Activated naive CD4-positive, alpha-beta T cell treated with anti-CD3 and anti-CD28 coated beads, Interleukin-2, amount 50 U/mL, for 72 hours (primary cell): ENCODE data around the gene IRF5. TPM values are rescaled to one million over a fixed set of nuclear protein-coding genes. Genes with fewer than 3 reads are reported as not detected.

Experiments
- ATAC-seq, 2 donors: fragments of 150-1000 bp; cut with Tn5 transposase; 2 replicates each; pipeline ENCODE4 v1.10.0; 2021; ENCODE audit warnings: mild to moderate bottlenecking in 2 of 2, moderate library complexity in 2 of 2
- DNase-seq, 2 donors: peaks; one replicate each; pipeline ENCODE4 v3.0.0; 2021 to 2022; ENCODE audit warnings: low spot score in 2 of 2
- H3K27ac Mint-ChIP-seq, 2 donors: one replicate each; pipeline ENCODE4 v1.8.0; 2022; ENCODE audit warnings: mild to moderate bottlenecking in 2 of 2, mixed read lengths in 2 of 2
- H3K36me3 Mint-ChIP-seq, 2 donors: one replicate each; pipeline ENCODE4 v1.8.0; 2022; ENCODE audit warnings: mixed read lengths in 2 of 2
- H3K9me3 Mint-ChIP-seq, 2 donors: one replicate each; pipeline ENCODE4 v1.8.0; 2022; ENCODE audit warnings: mixed read lengths in 2 of 2
- total RNA-seq, 2 donors: library from RNA; stranded (reverse); gene quantifications; one replicate each; pipeline ENCODE4 v1.2.3, GENCODE V29; 2022

The IRF5 gene
- total RNA-seq, 2 donors from 2014 or later = 6.1 to 9.7 TPM

DNA sequence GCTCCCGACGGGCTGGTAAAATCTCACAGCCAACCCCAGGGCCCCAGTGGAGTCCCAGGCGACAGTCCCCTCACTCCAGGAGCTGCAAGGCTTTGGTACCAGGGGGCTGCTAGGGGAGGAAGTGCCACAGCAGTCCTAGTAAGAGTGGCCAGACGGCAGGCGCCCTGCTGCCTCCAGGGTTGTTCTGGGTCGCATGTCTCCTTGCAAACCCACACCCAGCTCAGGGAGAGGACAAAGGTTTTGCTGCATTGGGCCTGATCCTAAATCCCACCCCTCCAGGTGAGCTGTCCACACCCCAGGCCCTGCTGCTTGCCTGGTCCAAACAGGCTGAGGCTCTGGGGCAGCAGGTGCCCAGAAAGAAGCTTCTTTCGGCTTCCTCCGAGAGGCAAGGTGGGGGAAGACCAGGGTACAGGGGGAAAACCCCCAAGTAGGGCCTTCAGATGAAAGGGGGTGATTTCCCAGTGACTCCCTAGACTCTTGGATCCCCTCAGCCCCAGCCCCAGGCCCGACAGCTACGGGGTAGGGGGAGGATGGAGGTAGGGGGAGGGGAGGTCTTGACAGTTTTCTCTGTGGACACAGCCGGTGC, 23.1 kb upstream of the IRF5 start:
- Mint-ChIP-seq H3K36me3 (no peaks in the 10 kb centered on the region), H3K9me3 (no peaks in the 10 kb centered on the region), H3K27ac (no peak overlapping the region)
- ATAC-seq (peak; percentile 24 to 83), DNase-seq (peak in 1 of 2 donors; percentile 52)

DNA sequence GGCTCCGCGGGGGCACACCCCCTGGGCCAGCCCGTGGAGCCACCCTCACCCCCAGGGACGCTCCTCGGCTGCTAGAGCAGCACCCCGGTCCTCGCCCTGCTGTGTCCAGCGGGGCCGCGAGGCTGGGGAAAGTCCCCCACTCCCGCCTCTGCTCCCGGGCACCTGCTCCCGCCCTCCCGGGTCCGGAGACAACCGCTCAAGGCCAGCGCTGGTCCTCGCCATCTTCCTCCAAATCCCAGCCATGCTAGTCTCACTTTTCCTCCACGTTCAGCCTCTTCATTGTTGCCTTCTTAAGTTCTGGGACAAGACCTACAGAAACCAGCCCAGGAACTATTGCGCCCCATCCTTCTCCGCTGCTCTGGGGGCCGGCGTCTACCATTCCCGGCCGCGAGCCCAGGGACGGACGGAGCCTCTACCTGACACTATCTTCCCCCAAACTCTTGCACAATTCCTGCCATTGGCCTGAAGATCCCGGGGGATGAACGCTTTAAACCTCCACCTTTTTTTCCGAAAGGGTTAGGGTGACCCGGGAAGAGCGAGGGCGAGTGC, 22.4 kb upstream of the IRF5 start:
- Mint-ChIP-seq H3K9me3 (no peaks in the 10 kb centered on the region), H3K36me3 (no peaks in the 10 kb centered on the region), H3K27ac (no peak overlapping the region)
- DNase-seq (peak in 1 of 2 donors; percentile 50), ATAC-seq (no peak)

GRCh38 chr7:128915841-128916642, 21.7 kb upstream of the IRF5 start:
- Mint-ChIP-seq H3K27ac (no peak overlapping the region), H3K9me3 (no peaks in the 10 kb centered on the region), H3K36me3 (no peaks in the 10 kb centered on the region)
- peak in 1 of 2 donors; percentile 54 for DNase-seq
- ATAC-seq = no peak

DNA sequence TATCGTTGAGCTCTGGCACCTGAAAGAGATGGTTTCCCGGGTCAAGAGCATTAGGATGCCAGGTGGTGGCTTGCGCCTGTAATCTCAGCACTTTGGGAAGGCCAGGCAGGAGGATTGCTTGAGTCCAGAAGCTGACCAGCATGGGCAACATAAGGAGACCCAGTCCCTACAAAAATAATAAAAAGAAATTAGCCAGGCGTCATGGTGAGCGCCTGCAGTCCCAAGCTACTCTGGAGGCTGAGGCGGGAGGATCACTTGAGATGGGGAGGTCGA, 21.1 kb upstream of the IRF5 start:
- Mint-ChIP-seq H3K27ac (no peak overlapping the region), H3K9me3 (no peaks in the 10 kb centered on the region), H3K36me3 (no peaks in the 10 kb centered on the region)
- DNase-seq (no peak), ATAC-seq (no peak)

- H3K9me3 Mint-ChIP-seq = no peaks in the 10 kb centered on the region
- peak in 1 of 2 donors; percentile 50 for DNase-seq
- H3K36me3 Mint-ChIP-seq = no peaks in the 10 kb centered on the region
- no peak overlapping the region for H3K27ac Mint-ChIP-seq
- peak in 1 of 2 donors; percentile 24 for ATAC-seq
These were observed 20.6 kb upstream of the IRF5 start for GRCh38 chr7:128917122-128917521.

GRCh38 chr7:128918016-128918665, 19.6 kb upstream of the IRF5 start:
- Mint-ChIP-seq H3K27ac (no peak overlapping the region), H3K36me3 (no peaks in the 10 kb centered on the region), H3K9me3 (no peaks in the 10 kb centered on the region)
- no peak for ATAC-seq
- peak in 1 of 2 donors; percentile 26 for DNase-seq

DNA sequence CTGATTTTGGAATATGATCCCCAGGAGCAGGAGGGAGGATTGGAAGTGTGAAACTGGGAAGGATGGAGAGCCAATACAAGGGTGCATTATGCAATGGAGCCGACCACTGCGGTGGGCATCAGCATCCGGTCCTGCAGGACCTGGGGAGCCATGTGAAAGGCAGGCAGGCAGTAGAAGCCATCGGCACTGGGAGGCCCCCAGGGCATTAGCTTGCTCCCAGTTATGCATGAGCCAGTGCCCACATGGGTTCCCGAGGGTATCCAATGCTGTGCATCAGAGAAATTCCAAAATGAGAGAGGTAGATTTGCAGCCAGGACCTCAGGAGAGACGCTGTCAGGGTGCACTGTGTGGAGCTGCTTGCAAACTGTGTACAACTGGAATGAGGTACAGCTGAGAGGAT, 18.5 kb upstream of the IRF5 start:
- no peaks in the 10 kb centered on the region for H3K9me3 Mint-ChIP-seq
- peak in 1 of 2 donors; percentile 31 for DNase-seq
- H3K36me3 Mint-ChIP-seq = no peaks in the 10 kb centered on the region
- no peak overlapping the region for H3K27ac Mint-ChIP-seq
- no peak for ATAC-seq

DNA sequence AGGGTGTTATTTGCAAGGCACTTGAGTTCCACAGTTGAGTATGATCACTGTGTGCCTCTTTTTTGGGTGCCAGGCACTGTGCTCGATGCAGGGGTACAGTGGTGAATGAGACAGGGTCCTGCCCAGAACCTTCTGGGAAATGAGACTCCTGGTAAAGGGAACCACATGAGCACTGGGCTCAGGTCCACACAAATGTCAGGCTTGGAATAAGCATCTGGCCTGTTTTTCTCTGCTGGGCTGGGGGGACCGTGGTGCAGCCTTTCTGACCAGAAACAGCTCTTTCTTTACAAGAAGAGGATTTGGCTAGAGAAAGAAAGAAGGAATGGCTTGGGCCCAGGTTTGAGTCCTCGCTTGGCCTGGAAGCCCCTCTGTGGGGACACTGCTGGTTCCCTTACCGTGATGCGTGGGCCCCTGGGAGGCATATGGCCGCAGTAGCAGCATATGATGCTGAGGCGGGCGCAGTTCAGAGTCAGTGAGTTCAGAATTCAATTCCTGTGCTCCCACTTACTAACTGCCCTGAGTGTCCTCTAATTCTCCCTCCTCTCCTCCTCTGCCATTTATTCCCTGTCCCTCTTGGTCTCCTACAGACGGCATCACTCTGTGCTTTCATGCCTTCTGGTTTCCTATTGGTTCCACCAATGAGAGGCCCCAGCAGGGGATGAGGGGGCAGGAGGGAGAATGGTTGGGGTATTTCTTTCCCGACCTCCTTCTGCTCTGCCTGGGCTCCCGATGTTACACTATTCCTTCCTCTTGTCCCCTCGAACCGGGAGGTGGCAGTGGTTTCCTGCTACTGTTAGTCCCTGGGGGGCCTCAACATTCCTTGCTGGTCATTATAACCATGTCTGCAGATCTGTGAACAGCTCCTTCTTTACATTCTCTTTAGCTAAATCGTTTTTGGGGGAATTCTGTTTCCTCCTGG, 17.6 kb upstream of the IRF5 start:
- H3K27ac Mint-ChIP-seq = no peak overlapping the region
- no peak for ATAC-seq
- no peaks in the 10 kb centered on the region for H3K36me3 Mint-ChIP-seq
- H3K9me3 Mint-ChIP-seq = no peaks in the 10 kb centered on the region
- peak in 1 of 2 donors; percentile 33 for DNase-seq

- ATAC-seq (no peak), DNase-seq (peak in 1 of 2 donors; percentile 33)
- no peak overlapping the region for H3K27ac Mint-ChIP-seq
- no peaks in the 10 kb centered on the region for H3K9me3 Mint-ChIP-seq
- no peaks in the 10 kb centered on the region for H3K36me3 Mint-ChIP-seq
These were observed 16.7 kb upstream of the IRF5 start for GRCh38 chr7:128920913-128921582.

DNA sequence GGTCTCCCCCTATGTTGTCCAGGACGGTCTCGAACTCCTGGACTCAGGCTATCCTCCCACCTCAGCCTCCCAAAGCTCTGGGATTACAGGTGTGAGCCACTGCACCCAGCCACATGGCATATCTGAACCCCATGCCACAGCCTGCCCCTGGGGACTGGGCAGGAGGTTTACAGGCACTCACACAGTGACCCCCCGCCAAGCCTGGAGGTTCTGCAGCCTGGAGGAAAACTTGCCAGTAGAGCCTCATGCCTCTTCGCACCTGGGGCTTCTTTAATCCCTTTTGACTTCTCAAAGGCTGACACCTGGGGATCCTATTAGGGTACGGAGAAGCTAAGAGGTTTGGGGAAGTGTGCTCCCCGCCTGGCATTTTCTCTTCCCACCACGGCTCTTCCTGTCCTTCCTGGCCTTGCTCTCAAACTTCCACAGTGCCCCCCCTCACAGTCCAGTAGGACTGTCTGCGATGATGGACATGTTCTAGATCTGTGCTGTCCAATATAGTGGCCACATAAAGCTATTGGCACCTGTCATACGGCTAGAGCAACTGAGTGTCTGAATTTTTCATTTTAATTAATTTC, 15.8 kb upstream of the IRF5 start:
- H3K27ac Mint-ChIP-seq = no peak overlapping the region

DNA sequence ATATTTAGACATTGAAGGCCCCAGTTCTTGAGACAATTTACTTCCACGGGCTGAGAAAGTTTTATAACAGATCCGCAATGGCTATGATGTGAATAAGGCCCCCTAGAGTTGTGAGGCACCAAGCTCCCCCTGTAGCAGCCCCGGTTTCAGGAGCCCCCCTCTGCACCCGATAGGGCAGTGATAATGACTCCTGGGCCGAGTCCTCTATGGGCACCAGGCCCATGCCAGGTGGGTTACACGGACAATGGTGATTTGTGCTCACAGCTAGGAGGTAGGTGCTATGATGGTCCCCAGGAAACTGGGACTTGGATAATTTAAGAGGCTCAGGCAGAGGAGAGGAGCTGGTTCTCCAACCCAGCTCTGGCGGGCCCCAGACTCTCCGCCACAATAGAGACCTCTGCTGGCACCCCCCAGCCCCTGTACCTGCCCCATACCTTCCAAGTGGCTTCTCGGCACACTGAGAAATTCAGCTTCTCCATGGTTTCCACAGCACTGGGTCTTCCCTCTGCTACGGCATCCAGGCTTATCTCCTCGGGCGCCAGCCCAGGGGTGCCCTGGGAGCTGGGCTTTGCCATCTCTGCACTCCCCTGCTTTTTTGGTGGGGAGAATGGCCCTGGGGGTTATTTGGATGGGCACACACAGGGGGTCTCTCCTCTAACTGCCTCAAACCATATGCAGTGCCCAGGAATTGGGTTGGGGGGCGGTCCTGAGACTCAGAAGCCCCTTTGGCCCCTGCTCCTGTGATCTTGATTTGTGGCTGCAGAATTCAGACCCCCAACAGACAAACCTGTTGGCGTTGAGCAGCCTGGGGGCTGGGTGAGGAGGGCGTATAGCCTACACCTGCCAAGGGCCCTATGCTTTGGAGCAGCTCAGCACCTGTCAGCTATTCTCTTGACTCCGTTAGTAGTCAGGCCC, 15.0 kb upstream of the IRF5 start:
- Mint-ChIP-seq H3K27ac (no peak overlapping the region), H3K9me3 (no peaks in the 10 kb centered on the region), H3K36me3 (no peaks in the 10 kb centered on the region)
- DNase-seq (peak in 1 of 2 donors; percentile 26), ATAC-seq (no peak)

More for the DNA sequence above, 15.8 kb upstream of the IRF5 start:
- ATAC-seq = no peak
- Mint-ChIP-seq H3K9me3 (no peaks in the 10 kb centered on the region), H3K36me3 (no peaks in the 10 kb centered on the region)
- peak in 1 of 2 donors; percentile 28 for DNase-seq

- no peak overlapping the region for H3K27ac Mint-ChIP-seq
- DNase-seq (peak in 1 of 2 donors; percentile 35), ATAC-seq (no peak)
- H3K36me3 Mint-ChIP-seq = no peaks in the 10 kb centered on the region
- no peaks in the 10 kb centered on the region for H3K9me3 Mint-ChIP-seq
These were observed 14.3 kb upstream of the IRF5 start for GRCh38 chr7:128923411-128923800.

DNA sequence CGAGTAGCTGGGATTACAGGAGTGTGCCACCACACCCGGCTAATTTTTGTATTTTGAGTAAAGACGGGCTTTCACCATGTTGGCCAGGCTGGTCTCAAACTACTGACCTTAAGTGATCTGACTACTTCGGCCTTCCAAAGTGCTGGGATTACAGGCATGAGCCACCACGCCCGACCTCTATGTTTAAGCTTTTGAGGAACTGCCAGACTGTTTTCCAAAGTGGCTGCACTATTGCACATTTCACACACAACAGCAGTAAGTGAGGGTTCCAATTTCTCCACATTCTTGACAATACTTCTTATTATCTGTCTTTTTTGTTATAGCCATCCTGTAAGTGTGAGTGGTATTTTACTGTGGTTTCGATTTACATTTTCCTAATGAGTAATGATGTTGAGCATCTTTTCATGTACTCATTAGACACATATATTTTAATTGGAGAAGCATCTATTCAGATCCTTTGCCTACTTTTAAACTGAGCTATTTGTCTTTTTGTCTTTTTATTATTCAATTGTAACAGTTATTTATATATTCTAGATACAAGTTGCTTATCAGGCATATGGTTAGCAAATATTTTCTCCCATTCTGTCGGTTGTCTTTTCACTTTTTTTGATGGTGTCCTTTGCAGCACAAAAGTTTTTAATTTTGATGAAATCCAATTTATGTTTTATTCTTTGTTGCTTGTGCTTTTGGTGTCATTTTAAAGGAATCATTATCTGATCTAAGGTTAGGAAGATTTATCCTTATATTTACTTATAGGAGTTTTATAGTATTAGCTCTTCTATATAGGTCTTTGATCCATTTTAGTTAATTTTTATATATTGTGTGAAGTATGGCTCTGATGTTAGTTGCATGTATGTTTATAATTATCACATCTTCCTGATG, 12.8 kb upstream of the IRF5 start:
- Mint-ChIP-seq H3K9me3 (no peaks in the 10 kb centered on the region), H3K36me3 (no peaks in the 10 kb centered on the region), H3K27ac (no peak overlapping the region)
- ATAC-seq = no peak
- DNase-seq = no peak

DNA sequence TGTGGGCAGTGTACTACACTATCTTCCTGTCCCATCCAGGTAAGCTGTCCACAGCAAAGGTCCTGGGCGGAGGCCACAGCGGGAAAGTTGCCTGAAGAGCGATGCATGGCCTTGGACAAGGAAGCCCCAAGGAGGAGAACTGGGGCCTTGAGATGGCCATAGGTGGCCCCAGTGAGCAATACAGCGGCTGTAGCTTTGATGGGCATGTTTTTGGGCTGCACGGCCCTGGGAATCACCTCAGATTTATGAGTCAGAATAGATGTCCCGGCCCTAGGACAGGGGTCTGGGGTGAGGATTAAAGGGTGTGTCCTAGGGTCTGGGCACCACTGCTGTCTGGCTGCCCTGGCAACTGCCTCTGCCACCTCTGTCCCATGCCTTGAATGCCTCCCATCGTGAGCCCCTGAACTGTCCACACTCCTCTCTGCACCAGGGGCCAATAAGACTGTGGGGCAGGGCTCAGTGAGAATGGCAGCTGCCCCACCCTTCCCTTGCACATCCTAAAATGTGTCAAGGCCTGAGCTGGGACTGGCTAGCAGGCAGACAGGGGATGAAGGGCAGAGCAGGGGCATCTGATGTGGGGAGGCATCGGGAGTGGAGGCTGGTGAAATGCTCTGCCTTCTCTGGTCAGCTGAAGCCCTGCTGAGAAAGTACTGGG, 9.4 kb upstream of the IRF5 start:
- peaks cover 2% of the 10 kb centered on the region in 2 donors for H3K9me3 Mint-ChIP-seq
- DNase-seq = peak in 1 of 2 donors; percentile 25
- no peak for ATAC-seq
- H3K27ac Mint-ChIP-seq = no peak overlapping the region
- H3K36me3 Mint-ChIP-seq = peaks cover 3% of the 10 kb centered on the region in 2 donors
